AG04449 (cell line): ENCODE measurements around the gene TMEM130.
A peak's percentile ranks its signal among the peaks of the same experiment; 100 is the strongest.

Source experiments
- CTCF ChIA-PET: fragments of 350-600 bp; formaldehyde crosslinking; extraction: SDS; loops from one replicate; lab custom pipeline; 2021; ENCODE audit warnings: antibody characterized with exemption; lab: Yijun Ruan, JAX
- POLR2A ChIA-PET: fragments of 400-600, 350-600 bp; formaldehyde crosslinking; extraction: SDS; loops from one replicate; lab custom pipeline; 2020; ENCODE audit warnings: antibody characterized with exemption, inconsistent platforms; lab: Yijun Ruan, JAX
- DNase-seq: peaks from one replicate; pipeline ENCODE4 v3.0.0-alpha.2; 2010; ENCODE audit warnings: low read depth, low spot score
- H3K4me3 ChIP-seq: 2 replicates; pipeline ENCODE4 v1.5.1; 2011; ENCODE audit warnings: low read depth, mild to moderate bottlenecking, control low read depth, low read length
- CTCF ChIP-seq: IDR thresholded peaks from one replicate; pipeline ENCODE4 v1.5.1; 2011; ENCODE audit warnings: mild to moderate bottlenecking, moderate library complexity, low read length, control low read depth, inconsistent platforms; ENCODE audit not compliant: insufficient read depth; ENCODE audit errors: missing control alignments

TMEM130 gene

GRCh38 chr7:98802781-98803110, 67.1 kb downstream of the TMEM130 start:
- no peak overlapping the region for H3K4me3 ChIP-seq
- ChIA-PET POLR2A (no interaction called here), CTCF (interaction anchor here (1.4 kb wide), 1 partner anchor 39 kb away, joined by 3 read pairs; no protein-coding TSS in a partner anchor)
- DNase-seq: no peak
- no peak for TF ChIP-seq CTCF

GRCh38 chr7:98802088-98802780, 67.6 kb downstream of the TMEM130 start:
- CTCF ChIA-PET: interaction anchor here (1.4 kb wide), 1 partner anchor 39 kb away, joined by 3 read pairs; no protein-coding TSS in a partner anchor
- peak; percentile 36 for DNase-seq
- no peak overlapping the region for H3K4me3 ChIP-seq
- no peak for TF ChIP-seq CTCF
- POLR2A ChIA-PET: no interaction called here

GRCh38 chr7:98800996-98801395, 68.8 kb downstream of the TMEM130 start:
- CTCF ChIA-PET: interaction anchor here (0.8 kb wide), 1 partner anchor 29 kb away, joined by 3 read pairs; no protein-coding TSS in a partner anchor
- no peak for DNase-seq

GRCh38 chr7:98797150-98797549, 72.7 kb downstream of the TMEM130 start:
- CTCF ChIA-PET: no interaction called here
- no peak overlapping the region for H3K4me3 ChIP-seq
- TF ChIP-seq CTCF: no peak
- POLR2A ChIA-PET: no interaction called here
- DNase-seq: no peak

More at GRCh38 chr7:98800996-98801395, 68.8 kb downstream of the TMEM130 start:
- TF ChIP-seq CTCF: no peak
- no peak overlapping the region for H3K4me3 ChIP-seq
- POLR2A ChIA-PET: no interaction called here
